ENCODE results near the gene PHACTR2.
A peak's percentile ranks its signal among the peaks of the same experiment; 100 is the strongest.
"Not testable (repeated sequence)": the region's sequence is repeated elsewhere in the genome, so short reads cannot be mapped to it uniquely, and the experiment has no call there.

PHACTR2 gene

GRCh38 chr6:143773506-143774150, 95.9 kb downstream of the PHACTR2 start:
- no peak for FAIRE-seq

GRCh38 chr6:143774347-143774746, 96.6 kb downstream of the PHACTR2 start:
- FAIRE-seq: no peak

GRCh38 chr6:143775336-143775735, 97.6 kb downstream of the PHACTR2 start:
- no peak for FAIRE-seq

GRCh38 chr6:143778926-143779325, 101.2 kb downstream of the PHACTR2 start:
- FAIRE-seq: no peak

GRCh38 chr6:143782481-143782880, 104.7 kb downstream of the PHACTR2 start:
- FAIRE-seq: no peak

- no peak for FAIRE-seq
Observed at GRCh38 chr6:143783077-143783476, 105.3 kb downstream of the PHACTR2 start.

- FAIRE-seq: no peak
Observed at GRCh38 chr6:143784316-143784715, 106.6 kb downstream of the PHACTR2 start.

GRCh38 chr6:143786371-143786770, 108.6 kb downstream of the PHACTR2 start:
- FAIRE-seq: not testable (repeated sequence)

- no peak for FAIRE-seq
Observed at GRCh38 chr6:143792402-143793279, 114.9 kb downstream of the PHACTR2 start.

- no peak for FAIRE-seq
Observed at GRCh38 chr6:143793280-143793619, 115.5 kb downstream of the PHACTR2 start.

- not testable (repeated sequence) for FAIRE-seq
Observed at GRCh38 chr6:143796551-143796950, 118.8 kb downstream of the PHACTR2 start.

GRCh38 chr6:143798487-143798886, 120.7 kb downstream of the PHACTR2 start:
- not testable (repeated sequence) for FAIRE-seq

GRCh38 chr6:143802833-143803565, 125.2 kb downstream of the PHACTR2 start:
- FAIRE-seq: no peak

- no peak for FAIRE-seq
Observed at GRCh38 chr6:143803769-143804568, 126.2 kb downstream of the PHACTR2 start.

- no peak for FAIRE-seq
Observed at GRCh38 chr6:143804835-143805239, 127.1 kb downstream of the PHACTR2 start.

- no peak for FAIRE-seq
Observed at GRCh38 chr6:143806282-143807102, 128.7 kb downstream of the PHACTR2 start.

GRCh38 chr6:143807103-143807772, 129.5 kb downstream of the PHACTR2 start:
- peak; percentile 34 for FAIRE-seq

GRCh38 chr6:143810745-143811144, 133.0 kb downstream of the PHACTR2 start:
- peak; percentile 19 for FAIRE-seq

- FAIRE-seq: no peak
Observed at GRCh38 chr6:143811501-143812157, 133.9 kb downstream of the PHACTR2 start.

- FAIRE-seq: no peak
Observed at GRCh38 chr6:143817621-143818020, 139.9 kb downstream of the PHACTR2 start.

GRCh38 chr6:143821359-143821758, 143.6 kb downstream of the PHACTR2 start:
- no peak for FAIRE-seq

Measured in G401.6 (cell line).